OCI-LY3 (cell line): ENCODE measurements around the gene SH3GL2.

Experiments used
- H2AFZ ChIP-seq: fragments of 200-600, 300-600 bp; shearing (Covaris generic); 2 replicates; pipeline ENCODE4 v1.6.0; 2014; ENCODE audit warnings: antibody characterized with exemption, low read depth, low read length
- H3K27ac ChIP-seq: fragments of 200-600, 300-600 bp; sonication (generic); 2 replicates; pipeline ENCODE4 v1.5.1; 2014; ENCODE audit warnings: mild to moderate bottlenecking, low read length, moderate library complexity, mixed read lengths
- H3K27me3 ChIP-seq: fragments of 200-600, 300-600 bp; sonication (generic); 2 replicates; pipeline ENCODE4 v1.6.1; 2014; ENCODE audit warnings: low read depth, low read length, mixed read lengths
- H3K36me3 ChIP-seq: fragments of 200-600, 300-600 bp; sonication (generic); replicated peaks from 2 replicates; pipeline ENCODE3; 2014; ENCODE audit warnings: low read depth, low read length, mixed read lengths
- H3K4me1 ChIP-seq: fragments of 300-600, 200-600 bp; sonication (generic); 2 replicates; pipeline ENCODE4 v1.6.1; 2014; ENCODE audit warnings: low read length, mixed read lengths
- H3K4me2 ChIP-seq: fragments of 200-600, 300-600 bp; sonication (generic); 2 replicates; pipeline ENCODE4 v1.6.1; 2014; ENCODE audit warnings: low read length, mixed read lengths
- H3K4me3 ChIP-seq: fragments of 300-600, 200-600 bp; sonication (generic); 2 replicates; pipeline ENCODE4 v1.5.1; 2014; ENCODE audit warnings: antibody characterized with exemption, mild to moderate bottlenecking, low read length, moderate library complexity
- H3K79me2 ChIP-seq: fragments of 300-600, 200-600 bp; shearing (Covaris generic); 2 replicates; pipeline ENCODE4 v1.6.1; 2014; ENCODE audit warnings: mild to moderate bottlenecking, low read length, mixed read lengths
- H3K9ac ChIP-seq: fragments of 300-600, 200-600 bp; shearing (Covaris generic); 2 replicates; pipeline ENCODE4 v1.6.0; 2014; ENCODE audit warnings: mild to moderate bottlenecking, low read length, moderate library complexity
- H3K9me3 ChIP-seq: fragments of 200-600, 300-600 bp; shearing (Covaris generic); 2 replicates; pipeline ENCODE4 v1.6.1; 2014; ENCODE audit warnings: low read length, mixed read lengths; ENCODE audit not compliant: insufficient read depth
- H4K20me1 ChIP-seq: fragments of 200-600, 300-600 bp; sonication (generic); 2 replicates; pipeline ENCODE4 v1.6.1; 2016; ENCODE audit warnings: low read length, mixed read lengths; ENCODE audit not compliant: insufficient read depth
- EZH2phosphoT487 ChIP-seq: fragments of 200-600 bp; shearing (Covaris generic); IDR thresholded peaks from 2 replicates; pipeline ENCODE4 v1.6.1; 2018; ENCODE audit warnings: antibody characterized with exemption, mixed run types, low read depth
- TF ChIP-seq, protein P1 (sequence below): fragments of 200-600, 300-600 bp; sonication (generic); IDR thresholded peaks from 2 replicates; pipeline ENCODE4 v1.5.1; 2014; ENCODE audit warnings: antibody characterized with exemption, low read length, low read depth

The SH3GL2 gene

DNA sequence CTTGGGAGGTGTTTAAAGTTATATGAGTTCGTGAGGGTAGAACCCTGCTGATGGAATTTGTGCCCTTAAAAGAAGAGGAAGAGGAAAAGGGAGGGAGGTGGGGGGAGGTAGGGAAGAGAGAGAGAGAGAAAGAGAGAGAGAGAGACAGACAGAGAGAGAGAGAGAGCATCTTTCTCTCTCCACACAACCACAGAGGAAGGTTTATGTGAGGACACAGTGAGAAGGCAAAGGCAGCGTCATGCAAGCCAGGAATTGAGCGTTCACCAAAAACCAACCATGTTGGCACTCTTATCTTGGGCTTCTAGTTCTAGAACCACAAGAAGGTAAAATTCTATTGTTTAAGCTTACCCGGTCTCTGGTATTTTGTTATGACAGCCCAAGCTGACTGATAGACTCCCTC, 152.4 kb downstream of the SH3GL2 start:
- no peaks in the 10 kb centered on the region for H3K4me1 ChIP-seq
- no peaks in the 10 kb centered on the region for H3K27me3 ChIP-seq
- no peak overlapping the region for H3K27ac ChIP-seq
- H3K79me2 ChIP-seq, result no peaks in the 10 kb centered on the region
- H3K9me3 ChIP-seq, result no peaks in the 10 kb centered on the region
- H2AFZ ChIP-seq, result no peak overlapping the region
- no peaks in the 10 kb centered on the region for H3K36me3 ChIP-seq
- no peak overlapping the region for H3K4me2 ChIP-seq
- no peaks in the 10 kb centered on the region for H4K20me1 ChIP-seq
- no peak for TF ChIP-seq EZH2phosphoT487
- TF ChIP-seq, protein P1, sequence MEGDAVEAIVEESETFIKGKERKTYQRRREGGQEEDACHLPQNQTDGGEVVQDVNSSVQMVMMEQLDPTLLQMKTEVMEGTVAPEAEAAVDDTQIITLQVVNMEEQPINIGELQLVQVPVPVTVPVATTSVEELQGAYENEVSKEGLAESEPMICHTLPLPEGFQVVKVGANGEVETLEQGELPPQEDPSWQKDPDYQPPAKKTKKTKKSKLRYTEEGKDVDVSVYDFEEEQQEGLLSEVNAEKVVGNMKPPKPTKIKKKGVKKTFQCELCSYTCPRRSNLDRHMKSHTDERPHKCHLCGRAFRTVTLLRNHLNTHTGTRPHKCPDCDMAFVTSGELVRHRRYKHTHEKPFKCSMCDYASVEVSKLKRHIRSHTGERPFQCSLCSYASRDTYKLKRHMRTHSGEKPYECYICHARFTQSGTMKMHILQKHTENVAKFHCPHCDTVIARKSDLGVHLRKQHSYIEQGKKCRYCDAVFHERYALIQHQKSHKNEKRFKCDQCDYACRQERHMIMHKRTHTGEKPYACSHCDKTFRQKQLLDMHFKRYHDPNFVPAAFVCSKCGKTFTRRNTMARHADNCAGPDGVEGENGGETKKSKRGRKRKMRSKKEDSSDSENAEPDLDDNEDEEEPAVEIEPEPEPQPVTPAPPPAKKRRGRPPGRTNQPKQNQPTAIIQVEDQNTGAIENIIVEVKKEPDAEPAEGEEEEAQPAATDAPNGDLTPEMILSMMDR, result no peak
- no peak overlapping the region for H3K4me3 ChIP-seq
- no peak overlapping the region for H3K9ac ChIP-seq

DNA sequence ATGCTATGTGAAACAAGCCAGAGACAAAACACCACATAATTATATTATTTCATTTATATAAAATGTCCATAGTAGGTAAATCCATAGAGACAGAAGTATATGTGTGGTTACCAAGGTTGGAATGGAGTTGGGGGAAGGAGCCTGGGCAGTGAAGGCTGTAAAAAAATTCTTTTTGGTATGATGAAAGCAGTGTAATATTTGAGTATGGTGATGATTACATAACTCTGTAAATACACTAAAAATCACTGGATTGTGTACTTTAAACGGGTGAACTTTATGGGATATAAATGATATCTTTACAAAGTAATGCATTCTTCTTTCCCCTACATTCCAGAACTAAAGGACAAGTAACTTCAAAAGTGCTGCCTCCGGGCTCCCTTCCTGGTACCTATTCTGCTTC, 155.8 kb downstream of the SH3GL2 start:
- Histone ChIP-seq H3K36me3 (no peaks in the 10 kb centered on the region), H4K20me1 (no peaks in the 10 kb centered on the region), H3K4me3 (no peak overlapping the region), H3K27me3 (no peaks in the 10 kb centered on the region), H3K9me3 (no peaks in the 10 kb centered on the region), H3K79me2 (no peaks in the 10 kb centered on the region), H3K4me2 (no peak overlapping the region), H3K27ac (no peak overlapping the region), H2AFZ (no peak overlapping the region), H3K9ac (no peak overlapping the region), H3K4me1 (no peaks in the 10 kb centered on the region)
- TF ChIP-seq, protein P1, result no peak
- no peak for TF ChIP-seq EZH2phosphoT487

DNA sequence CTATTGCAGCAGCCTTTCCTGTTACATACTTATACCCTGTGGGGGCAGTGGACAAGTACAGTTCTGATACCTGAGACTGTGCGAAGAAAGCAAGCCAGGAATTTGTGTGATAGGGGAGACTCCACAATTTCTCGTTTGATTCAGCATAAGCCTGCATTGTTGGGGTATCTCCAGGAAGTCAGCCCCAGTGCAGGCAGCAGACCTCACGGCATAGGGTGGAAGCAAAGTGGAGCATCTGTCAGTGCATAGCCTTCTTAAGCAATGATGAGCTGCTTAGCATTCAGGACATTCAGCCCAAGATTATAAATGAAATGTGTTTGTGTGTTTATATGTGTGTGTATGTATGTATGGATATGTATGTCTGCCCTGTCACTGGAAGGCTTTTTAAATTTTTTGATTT, 157.0 kb downstream of the SH3GL2 start:
- no peaks in the 10 kb centered on the region for H3K4me1 ChIP-seq
- no peaks in the 10 kb centered on the region for H3K27me3 ChIP-seq
- no peak overlapping the region for H3K4me3 ChIP-seq
- H3K79me2 ChIP-seq, result no peaks in the 10 kb centered on the region
- TF ChIP-seq, protein P1, result no peak
- no peak for TF ChIP-seq EZH2phosphoT487
- H3K4me2 ChIP-seq, result no peak overlapping the region
- H3K9me3 ChIP-seq, result no peaks in the 10 kb centered on the region
- H3K9ac ChIP-seq, result no peak overlapping the region
- no peak overlapping the region for H3K27ac ChIP-seq
- H3K36me3 ChIP-seq, result no peaks in the 10 kb centered on the region
- no peak overlapping the region for H2AFZ ChIP-seq
- H4K20me1 ChIP-seq, result no peaks in the 10 kb centered on the region

DNA sequence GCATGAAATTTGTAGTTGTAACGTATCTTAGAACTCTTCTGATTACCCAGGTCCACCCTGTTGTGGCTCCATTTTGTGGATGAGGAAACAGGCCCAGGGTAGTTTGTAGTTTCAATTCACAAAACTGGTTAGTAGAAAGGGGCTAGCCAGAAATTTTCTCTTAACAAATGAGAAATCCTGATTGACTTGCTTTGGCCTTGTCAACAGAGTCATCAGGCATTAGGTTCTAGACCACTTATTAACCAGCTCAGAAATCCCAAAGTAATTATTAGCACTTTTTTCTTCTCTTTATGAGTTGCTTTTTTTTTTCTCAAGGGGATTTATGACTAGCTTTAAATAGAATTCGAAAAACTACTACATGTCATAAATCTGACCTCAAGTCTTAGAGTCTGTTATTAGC, 160.2 kb downstream of the SH3GL2 start:
- H3K27ac ChIP-seq, result no peak overlapping the region
- H2AFZ ChIP-seq, result no peak overlapping the region
- H3K79me2 ChIP-seq, result no peaks in the 10 kb centered on the region
- H3K9ac ChIP-seq, result no peak overlapping the region
- no peak overlapping the region for H3K4me2 ChIP-seq
- no peak overlapping the region for H3K4me3 ChIP-seq
- no peaks in the 10 kb centered on the region for H3K36me3 ChIP-seq
- no peaks in the 10 kb centered on the region for H4K20me1 ChIP-seq
- no peaks in the 10 kb centered on the region for H3K9me3 ChIP-seq
- TF ChIP-seq EZH2phosphoT487, result no peak
- TF ChIP-seq, protein P1, result no peak
- H3K4me1 ChIP-seq, result no peaks in the 10 kb centered on the region
- H3K27me3 ChIP-seq, result no peaks in the 10 kb centered on the region
